Ishikawa (cell line): Measurements from ENCODE around the gene APBA1.

Source experiments
- CEBPB ChIP-seq: IDR thresholded peaks from 2 replicates; pipeline ENCODE4 v1.6.1; 2012
- CREB1 ChIP-seq: IDR thresholded peaks from 2 replicates; pipeline ENCODE4 v1.6.1; 2012; ENCODE audit warnings: low read depth
- EGR1 ChIP-seq: IDR thresholded peaks from 2 replicates; pipeline ENCODE4 v1.6.1; 2012
- EP300 ChIP-seq: IDR thresholded peaks from 2 replicates; pipeline ENCODE4 v1.6.1; 2012; ENCODE audit warnings: borderline replicate concordance
- FOXM1 ChIP-seq: IDR thresholded peaks from 2 replicates; pipeline ENCODE4 v1.6.1; 2012; ENCODE audit warnings: low read depth, borderline replicate concordance
- RAD21 ChIP-seq: IDR thresholded peaks from 2 replicates; pipeline ENCODE4 v1.6.1; 2012; ENCODE audit warnings: low read depth
- REST ChIP-seq: IDR thresholded peaks from 2 replicates; pipeline ENCODE4 v1.6.1; 2012; ENCODE audit warnings: low read depth, mild to moderate bottlenecking
- TAF1 ChIP-seq: IDR thresholded peaks from 2 replicates; pipeline ENCODE4 v1.6.1; 2012; ENCODE audit warnings: low read depth, mild to moderate bottlenecking
- TCF12 ChIP-seq: IDR thresholded peaks from 2 replicates; pipeline ENCODE4 v1.6.1; 2012; ENCODE audit warnings: low read depth
- TEAD4 ChIP-seq: IDR thresholded peaks from 2 replicates; pipeline ENCODE4 v1.6.1; 2012
- YY1 ChIP-seq: IDR thresholded peaks from 2 replicates; pipeline ENCODE4 v1.6.1; 2012; ENCODE audit warnings: low read depth
- ZBTB7A ChIP-seq: IDR thresholded peaks from 2 replicates; pipeline ENCODE4 v1.6.1; 2012; ENCODE audit warnings: low read depth

GRCh38 chr9:69590266-69590665, 81.9 kb downstream of the APBA1 start:
- TF ChIP-seq CREB1 (no peak), TAF1 (no peak), CEBPB (no peak), RAD21 (no peak), EGR1 (no peak), REST (no peak), ZBTB7A (no peak), TEAD4 (no peak), TCF12 (no peak), EP300 (no peak), YY1 (no peak), FOXM1 (no peak)
